ENCODE measurements around the gene MYH10. TPM values are rescaled to one million over a fixed set of nuclear protein-coding genes. Genes with fewer than 3 reads are reported as not detected.

Gene MYH10
- total RNA-seq, 2 donors from 2014 or later: 23.3 to 30.3 TPM

- Histone ChIP-seq H3K27ac (no peak overlapping the region), H3K9me3 (no peaks in the 10 kb centered on the region), H3K4me1 (no peaks in the 10 kb centered on the region), H3K27me3 (no peaks in the 10 kb centered on the region), H3K4me3 (no peak overlapping the region), H3K36me3 (replicated peaks in 1 of 2; ENCODE audit: insufficient read depth in 1 of 2, low read depth in 2 of 2) (peaks cover 0 to 24% of the 10 kb centered on the region in 2 donors)
- intact Hi-C loops (cut with DNase I): no loop called here
- WGBS, 2 donors: 92 to 98% methylated on average over 20 to 21 of the region's 21 CpGs
- TF ChIP-seq CTCF (IDR thresholded peaks at IDR 0.05): no peak
- TF ChIP-seq POLR2A (IDR thresholded peaks at IDR 0.05): no peak
- no peak for ATAC-seq
- DNase-seq: no peak
Measured at GRCh38 chr17:8466873-8467272, 163.7 kb downstream of the MYH10 start.

GRCh38 chr17:8466456-8466855 lies 164.1 kb downstream of the MYH10 start:
- WGBS, 2 donors: 85 to 91% methylated on average over 2 to 3 of the region's 3 CpGs
- ATAC-seq: no peak
- H3K36me3 ChIP-seq (replicated peaks in 1 of 2; ENCODE audit: insufficient read depth in 1 of 2, low read depth in 2 of 2): peaks cover 0 to 23% of the 10 kb centered on the region in 2 donors

GRCh38 chr17:8465759-8466158 lies 164.8 kb downstream of the MYH10 start:
- Histone ChIP-seq H3K4me3 (no peak overlapping the region), H3K4me1 (no peaks in the 10 kb centered on the region), H3K27me3 (no peaks in the 10 kb centered on the region), H3K36me3 (replicated peaks in 1 of 2; ENCODE audit: insufficient read depth in 1 of 2, low read depth in 2 of 2) (peaks cover 0 to 24% of the 10 kb centered on the region in 2 donors), H3K27ac (no peak overlapping the region), H3K9me3 (no peaks in the 10 kb centered on the region)
- ATAC-seq (no peak), DNase-seq (no peak)
- intact Hi-C loops (cut with DNase I): no loop called here
- 86 to 88% methylated on average over 10 to 12 of the region's 12 CpGs for WGBS, 2 donors
- TF ChIP-seq POLR2A (IDR thresholded peaks at IDR 0.05): no peak
- no peak for TF ChIP-seq CTCF (IDR thresholded peaks at IDR 0.05)

More at GRCh38 chr17:8466456-8466855, 164.1 kb downstream of the MYH10 start:
- DNase-seq: no peak
- H3K4me1 ChIP-seq: no peaks in the 10 kb centered on the region
- H3K27me3 ChIP-seq: no peaks in the 10 kb centered on the region
- no peak for TF ChIP-seq POLR2A (IDR thresholded peaks at IDR 0.05)
- no peak for TF ChIP-seq CTCF (IDR thresholded peaks at IDR 0.05)
- no peak overlapping the region for H3K27ac ChIP-seq
- H3K9me3 ChIP-seq: no peaks in the 10 kb centered on the region
- intact Hi-C loops (cut with DNase I): no loop called here
- H3K4me3 ChIP-seq: no peak overlapping the region

- H3K4me1 ChIP-seq: no peaks in the 10 kb centered on the region
- H3K27me3 ChIP-seq: no peaks in the 10 kb centered on the region
- peaks cover 2 to 27% of the 10 kb centered on the region in 2 donors for H3K36me3 ChIP-seq (replicated peaks in 1 of 2; ENCODE audit: insufficient read depth in 1 of 2, low read depth in 2 of 2)
- H3K27ac ChIP-seq: no peak overlapping the region
- DNase-seq (no peak), ATAC-seq (no peak)
- TF ChIP-seq POLR2A (IDR thresholded peaks at IDR 0.05): no peak
- no peak for TF ChIP-seq CTCF (IDR thresholded peaks at IDR 0.05)
- no peak overlapping the region for H3K4me3 ChIP-seq
- 75 to 77% methylated on average over 8 of the region's 8 CpGs for WGBS, 2 donors
- no peaks in the 10 kb centered on the region for H3K9me3 ChIP-seq
- intact Hi-C loops (cut with DNase I): no loop called here
Measured at GRCh38 chr17:8465356-8465755, 165.2 kb downstream of the MYH10 start.

GRCh38 chr17:8464941-8465340 lies 165.6 kb downstream of the MYH10 start:
- no peaks in the 10 kb centered on the region for H3K4me1 ChIP-seq
- intact Hi-C loops (cut with DNase I): no loop called here
- no peak overlapping the region for H3K4me3 ChIP-seq
- no peaks in the 10 kb centered on the region for H3K9me3 ChIP-seq
- H3K36me3 ChIP-seq (replicated peaks in 1 of 2; ENCODE audit: insufficient read depth in 1 of 2, low read depth in 2 of 2): peaks cover 6 to 30% of the 10 kb centered on the region in 2 donors
- TF ChIP-seq CTCF (IDR thresholded peaks at IDR 0.05) (no peak), POLR2A (IDR thresholded peaks at IDR 0.05) (no peak)
- H3K27ac ChIP-seq: no peak overlapping the region
- WGBS, 2 donors: 49 to 53% methylated on average over 4 of the region's 4 CpGs
- no peaks in the 10 kb centered on the region for H3K27me3 ChIP-seq
- no peak for DNase-seq
- no peak for ATAC-seq

Measured in body of pancreas (tissue), 4 donors.